IPS-15b (cell line): Measurements from ENCODE around the gene RANBP6.

Experiments
- H3K27me3 ChIP-seq: one replicate; pipeline ENCODE4 v1.6.1; 2013; ENCODE audit warnings: low read length; ENCODE audit not compliant: control insufficient read depth, insufficient read depth
- H3K36me3 ChIP-seq: one replicate; pipeline ENCODE4 v1.6.1; 2013; ENCODE audit warnings: low read length; ENCODE audit not compliant: control insufficient read depth, insufficient read depth
- H3K4me1 ChIP-seq: one replicate; pipeline ENCODE4 v1.6.1; 2013; ENCODE audit warnings: mild to moderate bottlenecking, low read length; ENCODE audit not compliant: control insufficient read depth, insufficient read depth
- H3K4me3 ChIP-seq: one replicate; pipeline ENCODE4 v1.5.1; 2013; ENCODE audit warnings: low read depth, low read length
- H3K9ac ChIP-seq: one replicate; pipeline ENCODE4 v1.6.1; 2013; ENCODE audit warnings: low read depth, mild to moderate bottlenecking, low read length
- H3K9me3 ChIP-seq: one replicate; pipeline ENCODE4 v1.6.1; 2013; ENCODE audit warnings: mild to moderate bottlenecking, low read length; ENCODE audit not compliant: control insufficient read depth, insufficient read depth

Gene RANBP6

DNA sequence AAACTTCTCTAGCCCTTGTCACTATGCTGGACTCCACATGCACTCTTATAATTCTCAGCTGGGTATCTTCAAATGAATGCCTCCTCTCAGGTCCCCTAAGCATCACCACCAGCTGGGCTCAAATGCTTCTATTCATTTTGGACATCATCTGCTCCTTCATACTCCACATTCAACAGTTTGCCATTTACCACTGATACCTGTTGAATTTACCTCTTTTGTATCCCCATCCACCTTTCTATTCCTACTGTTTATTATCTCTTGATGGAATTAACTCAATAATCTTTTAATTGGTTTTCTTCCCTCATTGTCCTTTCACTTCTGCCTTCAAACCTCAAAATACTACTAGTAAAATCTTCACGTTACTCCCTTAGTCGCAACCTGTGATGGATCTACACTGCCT lies 14.5 kb downstream of the RANBP6 start:
- no peaks in the 10 kb centered on the region for H3K9me3 ChIP-seq
- peaks cover 6% of the 10 kb centered on the region for H3K4me1 ChIP-seq
- H3K27me3 ChIP-seq = no peaks in the 10 kb centered on the region
- no peak overlapping the region for H3K4me3 ChIP-seq
- no peak overlapping the region for H3K9ac ChIP-seq
- H3K36me3 ChIP-seq = no peaks in the 10 kb centered on the region

GRCh38 chr9:5999443-6000101 lies 15.9 kb downstream of the RANBP6 start:
- no peak overlapping the region for H3K4me3 ChIP-seq
- H3K9me3 ChIP-seq = no peaks in the 10 kb centered on the region
- H3K9ac ChIP-seq = no peak overlapping the region
- H3K36me3 ChIP-seq = no peaks in the 10 kb centered on the region
- peaks cover 6% of the 10 kb centered on the region for H3K4me1 ChIP-seq
- H3K27me3 ChIP-seq = no peaks in the 10 kb centered on the region

DNA sequence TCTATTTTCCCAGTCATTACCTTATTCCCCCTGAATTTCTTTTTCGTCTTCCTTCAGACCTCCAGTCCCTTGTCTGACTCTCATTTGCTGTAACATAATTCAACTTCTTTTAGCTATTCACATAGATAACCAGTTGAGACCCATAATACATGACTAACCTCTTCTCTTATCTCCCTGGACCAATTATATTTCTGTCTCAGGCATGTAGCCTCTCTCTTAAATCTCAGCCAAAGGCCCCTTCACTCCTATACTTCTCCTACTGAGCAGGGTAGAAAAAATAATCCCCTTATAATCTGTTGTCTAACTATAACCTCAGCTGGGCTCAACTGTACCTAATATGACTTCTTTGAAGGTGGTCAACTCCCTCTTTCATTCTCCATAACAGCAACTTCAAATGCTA lies 20.9 kb downstream of the RANBP6 start:
- no peak overlapping the region for H3K4me3 ChIP-seq
- no peak overlapping the region for H3K9ac ChIP-seq
- no peaks in the 10 kb centered on the region for H3K9me3 ChIP-seq
- H3K36me3 ChIP-seq = no peaks in the 10 kb centered on the region
- peaks cover 6% of the 10 kb centered on the region for H3K4me1 ChIP-seq
- H3K27me3 ChIP-seq = no peaks in the 10 kb centered on the region

GRCh38 chr9:5988265-5988664 lies 27.2 kb downstream of the RANBP6 start:
- Histone ChIP-seq H3K4me1 (peaks cover 2% of the 10 kb centered on the region), H3K36me3 (no peaks in the 10 kb centered on the region), H3K9me3 (no peaks in the 10 kb centered on the region), H3K4me3 (no peak overlapping the region), H3K27me3 (no peaks in the 10 kb centered on the region), H3K9ac (no peak overlapping the region)

DNA sequence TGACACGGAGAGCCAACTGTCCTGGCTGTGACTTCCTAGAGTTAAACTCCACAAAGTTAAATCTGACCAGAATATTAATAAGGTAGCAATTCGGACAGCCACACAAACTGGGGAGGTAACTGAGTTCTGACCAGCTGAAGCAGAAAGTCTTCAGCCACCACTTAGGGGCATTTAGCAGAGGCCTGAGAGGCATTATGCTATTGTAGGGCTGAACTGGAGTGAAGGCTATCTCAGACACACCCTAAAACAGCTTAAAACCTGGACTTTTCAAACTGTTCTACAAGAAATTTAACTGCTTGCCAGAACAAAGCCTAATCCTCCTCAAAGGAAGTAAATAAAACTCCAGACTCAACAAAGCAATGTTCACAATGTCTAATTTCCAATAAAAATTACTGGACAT lies 32.4 kb downstream of the RANBP6 start:
- Histone ChIP-seq H3K4me3 (no peak overlapping the region), H3K27me3 (no peaks in the 10 kb centered on the region), H3K9ac (no peak overlapping the region), H3K36me3 (no peaks in the 10 kb centered on the region), H3K4me1 (peaks cover 2% of the 10 kb centered on the region), H3K9me3 (no peaks in the 10 kb centered on the region)

GRCh38 chr9:5982317-5982716 lies 33.1 kb downstream of the RANBP6 start:
- Histone ChIP-seq H3K9ac (no peak overlapping the region), H3K4me3 (no peak overlapping the region), H3K4me1 (peaks cover 2% of the 10 kb centered on the region), H3K27me3 (no peaks in the 10 kb centered on the region), H3K9me3 (no peaks in the 10 kb centered on the region), H3K36me3 (no peaks in the 10 kb centered on the region)

- Histone ChIP-seq H3K27me3 (no peaks in the 10 kb centered on the region), H3K36me3 (no peaks in the 10 kb centered on the region), H3K9ac (no peak overlapping the region), H3K4me1 (no peaks in the 10 kb centered on the region), H3K4me3 (no peak overlapping the region), H3K9me3 (no peaks in the 10 kb centered on the region)
These were observed 36.9 kb downstream of the RANBP6 start for GRCh38 chr9:5978523-5978922.

GRCh38 chr9:5976674-5977397 lies 38.6 kb downstream of the RANBP6 start:
- no peak overlapping the region for H3K9ac ChIP-seq
- no peaks in the 10 kb centered on the region for H3K27me3 ChIP-seq
- H3K9me3 ChIP-seq = no peaks in the 10 kb centered on the region
- H3K36me3 ChIP-seq = no peaks in the 10 kb centered on the region
- no peak overlapping the region for H3K4me3 ChIP-seq
- no peaks in the 10 kb centered on the region for H3K4me1 ChIP-seq

DNA sequence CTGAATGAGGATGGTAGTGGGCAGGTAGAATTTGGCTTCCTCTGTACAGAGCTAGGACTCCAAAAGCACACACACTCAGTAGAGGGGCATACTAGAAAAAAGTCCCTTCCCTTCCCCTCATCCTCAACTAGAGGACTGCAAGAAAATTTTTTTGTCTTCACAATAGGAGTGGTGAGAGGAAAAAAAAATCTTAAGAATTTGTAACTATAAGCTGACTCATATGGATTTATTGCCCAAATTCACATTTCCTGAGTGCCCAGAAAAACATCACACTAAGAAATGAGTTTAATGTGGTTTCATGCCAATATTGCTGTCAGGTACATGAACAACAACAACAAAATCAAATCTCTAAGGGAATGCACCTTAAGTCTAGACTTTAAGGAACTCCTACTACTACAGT lies 43.7 kb downstream of the RANBP6 start:
- no peaks in the 10 kb centered on the region for H3K27me3 ChIP-seq
- H3K9me3 ChIP-seq = no peaks in the 10 kb centered on the region
- no peaks in the 10 kb centered on the region for H3K4me1 ChIP-seq
- H3K36me3 ChIP-seq = no peaks in the 10 kb centered on the region
- H3K4me3 ChIP-seq = no peak overlapping the region
- H3K9ac ChIP-seq = no peak overlapping the region
